NCI-H82 treated with DMSO at 0.1 percent for 48 hours (cell line): ENCODE results near the gene DLG2.
"Not testable (repeated sequence)": the region's sequence is repeated elsewhere in the genome, so short reads cannot be mapped to it uniquely, and the experiment has no call there.

Source experiments
- DNase-seq: peaks from one replicate; lab custom pipeline; 2025; ENCODE audit not compliant: unreplicated experiment; lab: John Stamatoyannopoulos, UW

Gene DLG2

DNA sequence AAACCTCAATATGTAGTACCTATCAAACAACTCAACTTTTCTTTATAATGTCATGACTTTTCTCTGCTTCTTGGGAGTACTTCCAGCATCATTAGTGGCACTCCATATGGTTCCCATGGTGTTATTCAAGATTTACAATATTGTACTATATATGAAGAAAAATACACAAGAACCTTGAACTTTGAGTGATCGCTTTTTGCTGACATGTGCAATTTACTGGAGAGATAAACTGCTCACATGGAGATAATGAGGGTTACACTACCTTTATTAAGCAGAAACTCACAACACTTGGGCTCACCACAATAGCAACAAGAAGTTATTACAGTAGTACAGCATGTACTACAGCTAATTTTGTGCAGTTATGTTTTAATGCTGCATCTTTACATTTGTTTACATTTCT lies 388.2 kb downstream of the DLG2 start:
- no peak for DNase-seq

DNA sequence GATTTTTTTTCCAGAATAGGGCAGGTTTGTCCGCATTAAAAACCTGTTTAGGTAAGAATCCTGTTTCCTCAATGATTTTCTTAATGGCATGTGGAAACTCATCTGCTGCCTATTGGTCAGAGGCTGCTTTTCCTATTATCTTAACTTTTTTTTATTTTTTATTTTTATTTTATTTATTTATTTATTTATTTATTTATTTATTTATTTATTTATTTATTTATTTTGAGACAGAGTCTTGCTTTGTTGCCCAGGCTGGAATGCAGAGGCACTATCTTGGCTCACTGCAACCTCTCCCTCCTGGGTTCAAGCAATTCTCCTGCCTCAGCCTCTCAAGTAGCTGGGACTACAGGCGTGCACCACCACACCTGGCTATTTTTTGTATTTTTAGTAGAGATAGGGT lies 389.1 kb downstream of the DLG2 start:
- DNase-seq: not testable (repeated sequence)

DNA sequence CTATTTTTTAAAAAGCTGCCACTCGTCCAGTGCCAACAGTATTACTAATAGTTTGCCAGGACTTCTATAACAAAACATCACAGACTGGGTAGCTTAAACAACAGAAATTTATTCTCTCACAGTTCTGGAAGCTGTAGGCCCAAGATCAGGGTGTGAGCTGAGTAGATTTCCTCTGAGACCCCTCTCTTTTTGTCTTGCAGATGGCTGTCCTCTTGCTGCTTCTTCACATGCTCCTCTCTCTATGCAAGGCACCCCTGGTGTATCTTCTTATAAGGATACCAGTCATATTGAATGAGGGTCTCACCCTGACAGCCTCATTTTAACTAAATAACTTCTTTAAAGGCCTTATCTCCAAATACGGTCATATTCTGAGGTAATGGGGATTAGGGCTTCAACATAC lies 390.9 kb downstream of the DLG2 start:
- DNase-seq: no peak

DNA sequence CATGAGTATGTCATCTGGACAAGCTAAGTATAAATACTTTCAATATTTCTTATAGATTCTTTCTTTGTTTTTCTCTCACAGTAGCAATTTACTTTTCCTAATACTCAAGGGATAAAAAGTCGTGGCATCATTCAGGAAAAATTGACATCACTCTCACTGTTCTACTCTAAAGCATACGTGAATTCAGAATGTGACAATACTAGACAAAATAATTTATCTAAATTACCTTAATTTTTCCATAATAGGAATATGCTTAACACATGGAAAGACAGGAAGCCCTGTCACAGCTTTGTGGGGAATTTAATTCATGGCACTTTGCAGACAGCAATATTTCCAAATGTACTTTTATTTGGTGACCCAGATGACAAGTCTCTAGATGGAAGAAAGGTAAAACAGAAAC lies 394.6 kb downstream of the DLG2 start:
- DNase-seq: no peak

DNA sequence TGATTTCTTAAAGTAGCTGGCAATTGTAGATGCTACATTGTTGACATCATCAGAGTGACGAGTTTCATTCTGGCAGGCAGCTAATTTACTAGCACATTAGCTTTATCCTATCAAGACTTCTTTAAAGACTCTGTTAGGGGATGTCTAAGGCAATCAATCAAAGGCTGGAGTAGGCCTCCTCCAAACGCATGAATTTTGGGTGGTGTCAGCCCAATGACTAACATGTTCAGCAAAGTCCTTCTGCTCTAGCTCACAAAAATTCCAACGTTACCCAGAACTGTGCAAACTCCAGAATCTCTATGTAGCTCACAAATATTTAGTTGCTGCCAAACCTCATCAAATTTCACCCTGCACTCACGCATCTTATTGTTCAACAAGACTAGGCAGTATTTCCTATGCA lies 395.6 kb downstream of the DLG2 start:
- no peak for DNase-seq

DNA sequence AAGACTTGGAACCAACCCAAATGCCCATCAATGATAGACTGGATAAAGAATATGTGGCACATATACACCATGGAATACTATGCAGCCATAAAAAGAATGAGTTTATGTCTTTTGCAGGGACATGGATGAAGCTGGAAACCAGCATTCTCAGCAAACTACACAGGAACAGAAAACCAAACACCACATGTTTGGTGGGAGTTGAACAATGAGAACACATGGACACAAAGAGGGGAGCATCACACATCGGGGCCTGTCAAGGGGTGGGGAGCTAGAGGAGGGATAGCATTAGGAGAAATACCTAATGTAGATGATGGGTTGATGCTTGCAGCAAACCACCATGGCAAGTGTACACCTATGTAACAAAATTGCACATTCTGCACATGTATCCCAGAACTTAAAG lies 397.4 kb downstream of the DLG2 start:
- not testable (repeated sequence) for DNase-seq

DNA sequence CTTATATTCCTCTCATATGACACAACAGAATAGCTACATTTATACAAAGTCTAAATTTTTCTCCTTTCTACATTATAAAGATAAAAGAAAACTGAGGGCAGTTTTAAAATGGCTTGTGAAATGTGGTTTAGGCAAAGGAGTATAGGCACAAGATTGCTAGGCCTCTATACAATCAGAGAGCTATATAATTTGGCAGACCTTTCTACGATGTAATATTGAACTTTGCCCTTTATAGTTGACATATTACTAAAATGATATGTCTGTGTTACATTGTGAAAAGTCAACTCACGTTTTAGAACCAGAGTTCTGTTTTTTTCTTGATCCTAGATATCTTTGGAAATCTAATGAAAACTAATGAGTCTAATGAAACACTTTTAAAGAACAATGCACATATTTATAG lies 430.2 kb downstream of the DLG2 start:
- no peak for DNase-seq

DNA sequence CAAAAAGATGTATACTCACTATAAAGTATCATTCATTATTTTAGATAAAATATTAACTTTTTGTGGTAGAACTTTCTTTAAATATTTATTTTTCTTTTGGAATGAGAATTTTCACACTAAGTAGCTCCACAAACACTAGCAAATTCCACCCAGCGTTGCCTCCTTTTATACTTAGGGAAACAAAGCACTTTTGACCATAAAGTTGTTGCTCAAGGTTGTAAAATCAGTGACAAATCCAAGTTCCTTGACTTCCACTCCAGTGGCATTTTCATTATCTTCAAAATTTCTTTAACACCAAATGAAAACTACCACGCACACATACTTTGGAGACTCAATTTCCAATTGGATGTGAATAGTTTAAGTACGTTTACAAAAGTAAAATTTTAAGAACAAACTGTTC lies 431.2 kb downstream of the DLG2 start:
- DNase-seq: no peak

DNA sequence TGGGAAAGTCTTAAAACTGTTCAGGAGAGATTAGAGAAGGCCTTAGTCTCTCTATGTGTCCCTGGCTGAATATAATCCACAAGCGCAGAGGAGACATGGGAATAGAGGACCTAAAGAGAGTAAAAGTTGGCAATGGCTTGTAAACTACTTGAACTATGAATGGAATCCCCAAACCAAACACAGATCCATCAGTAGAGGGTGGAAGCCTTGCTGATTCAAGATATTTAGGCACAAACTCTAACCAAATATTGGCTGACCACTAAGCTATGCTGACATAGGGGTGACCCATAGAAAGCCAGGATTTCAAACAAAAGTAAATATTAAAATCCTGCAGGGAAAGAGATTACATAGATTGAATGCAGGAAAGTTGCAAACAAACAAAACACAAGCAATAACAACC lies 439.2 kb downstream of the DLG2 start:
- no peak for DNase-seq

DNA sequence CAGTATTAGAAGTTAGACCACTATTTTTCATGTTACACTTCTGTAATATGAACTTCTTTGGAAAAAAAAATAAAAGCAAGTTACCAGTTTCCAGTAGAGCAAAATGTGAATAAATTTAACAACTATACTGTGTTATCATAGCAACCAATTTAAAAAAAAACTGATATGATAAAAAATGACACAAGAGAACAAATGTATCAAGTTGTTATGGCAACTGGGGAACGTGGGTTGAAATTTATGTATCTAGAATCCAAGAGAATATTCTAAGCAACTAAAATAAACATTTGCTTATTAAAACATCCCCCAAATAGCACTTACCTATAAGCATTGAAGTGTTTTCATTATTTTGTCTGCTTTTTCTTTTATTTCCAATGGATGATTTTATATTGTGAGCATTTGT lies 442.4 kb downstream of the DLG2 start:
- DNase-seq: no peak

DNA sequence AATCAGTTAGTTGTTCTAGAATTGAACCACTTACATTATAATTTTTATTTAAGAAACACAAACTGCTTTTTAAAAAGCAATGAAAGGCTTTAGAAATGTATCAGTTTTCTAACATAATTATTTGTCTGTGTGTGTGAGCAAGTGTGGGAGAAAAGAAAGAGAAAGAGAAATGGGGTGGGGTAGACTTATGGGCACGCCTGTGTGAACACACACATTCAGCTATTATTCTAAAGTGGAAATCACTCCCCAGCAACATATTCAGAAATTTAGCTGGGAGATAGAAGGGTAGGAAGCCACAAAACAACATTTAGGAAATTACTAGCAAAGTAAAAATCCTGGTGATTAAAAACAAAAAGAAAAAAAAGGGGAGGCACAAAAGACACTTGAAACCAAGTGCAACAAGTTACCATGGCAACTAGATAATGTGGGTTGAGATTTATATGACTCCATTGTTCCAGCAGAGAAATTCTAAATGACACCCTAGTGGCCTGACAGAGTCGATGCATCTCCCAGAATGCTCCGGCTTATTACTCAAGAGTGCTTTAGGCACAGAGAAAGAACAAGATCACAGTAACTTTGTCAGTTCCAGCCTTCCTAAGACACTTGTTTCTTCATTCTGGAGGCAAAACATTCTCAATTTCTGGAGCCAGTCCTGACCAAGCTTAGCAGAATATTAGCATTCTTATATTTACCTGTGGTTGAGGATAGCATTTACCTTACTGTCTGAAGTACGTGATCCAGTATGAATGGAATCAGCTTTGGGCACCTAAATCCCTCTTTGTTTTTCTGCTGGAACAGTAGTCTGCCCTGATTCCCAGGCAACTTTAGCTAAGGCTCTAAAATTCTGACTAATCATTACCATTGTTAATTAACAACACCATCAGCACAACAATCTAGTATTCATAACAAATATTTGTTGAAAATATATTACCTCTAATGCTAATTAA lies 444.4 kb downstream of the DLG2 start:
- no peak for DNase-seq

DNA sequence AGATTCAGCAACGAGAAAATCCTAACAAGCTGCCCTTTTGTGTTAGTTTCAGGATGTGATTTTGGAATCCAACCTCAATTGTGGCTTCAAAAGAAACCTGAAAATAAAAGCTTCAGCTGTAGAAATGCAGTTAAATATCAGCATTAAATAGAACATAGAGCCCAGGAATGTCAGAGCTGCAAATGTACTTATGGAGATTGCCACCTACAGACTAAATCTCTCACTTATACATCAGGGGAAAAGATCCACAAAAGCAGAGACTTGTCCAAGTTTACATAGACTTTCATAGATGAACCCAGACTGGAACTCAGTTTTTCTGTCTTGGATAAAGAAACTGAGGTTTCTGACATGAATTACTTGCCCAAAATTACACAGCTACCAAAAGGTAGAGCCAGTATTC lies 446.6 kb downstream of the DLG2 start:
- DNase-seq: no peak

DNA sequence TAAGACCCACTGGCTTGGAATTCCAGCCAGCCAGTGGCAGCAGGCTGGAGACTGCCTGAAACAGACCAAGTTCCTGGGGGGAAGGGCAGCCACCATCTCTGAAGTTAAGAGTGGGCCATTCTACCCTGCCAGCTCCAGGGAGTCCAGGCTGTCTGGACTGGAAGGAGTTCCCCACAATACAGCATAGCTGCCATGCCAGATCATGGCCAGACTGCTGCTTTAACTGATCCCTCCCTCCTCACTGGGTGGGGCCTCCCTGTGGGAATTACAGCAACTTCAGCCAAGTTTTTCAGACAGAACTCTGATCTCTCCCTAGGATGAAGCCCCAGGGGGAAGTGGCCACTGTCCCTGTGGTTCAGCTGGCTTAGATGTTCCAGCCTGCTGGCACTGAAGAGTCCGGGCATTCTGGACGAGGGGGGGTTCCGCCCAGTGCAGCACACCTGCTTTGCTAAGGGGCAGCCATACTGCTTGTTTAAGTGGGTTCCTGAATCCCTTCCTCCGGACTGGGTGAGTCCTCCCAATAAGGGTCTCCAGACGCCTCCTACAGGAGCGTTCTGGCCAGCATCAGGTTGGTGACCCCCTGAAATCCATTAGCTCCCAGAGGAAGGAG lies 455.4 kb downstream of the DLG2 start:
- DNase-seq: no peak

DNA sequence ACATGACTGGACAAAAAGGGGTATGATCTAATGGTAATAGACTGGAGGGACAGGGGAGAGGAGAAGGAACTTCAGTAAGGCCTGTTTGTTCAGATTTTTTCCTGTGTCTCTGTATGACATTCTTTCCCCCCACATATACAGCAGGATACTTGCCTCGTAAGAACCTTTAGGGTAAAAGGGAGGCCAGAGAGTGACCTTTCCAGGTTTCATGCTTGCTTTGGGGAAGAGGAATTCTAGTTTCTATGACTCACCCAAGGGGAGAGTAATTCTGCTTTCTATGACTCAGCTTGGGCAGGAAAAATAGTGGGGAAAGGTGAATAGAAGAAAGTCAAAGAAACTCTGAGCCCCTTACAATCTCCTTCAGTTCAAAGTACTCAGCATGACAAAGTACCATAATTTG lies 457.0 kb downstream of the DLG2 start:
- DNase-seq: no peak

DNA sequence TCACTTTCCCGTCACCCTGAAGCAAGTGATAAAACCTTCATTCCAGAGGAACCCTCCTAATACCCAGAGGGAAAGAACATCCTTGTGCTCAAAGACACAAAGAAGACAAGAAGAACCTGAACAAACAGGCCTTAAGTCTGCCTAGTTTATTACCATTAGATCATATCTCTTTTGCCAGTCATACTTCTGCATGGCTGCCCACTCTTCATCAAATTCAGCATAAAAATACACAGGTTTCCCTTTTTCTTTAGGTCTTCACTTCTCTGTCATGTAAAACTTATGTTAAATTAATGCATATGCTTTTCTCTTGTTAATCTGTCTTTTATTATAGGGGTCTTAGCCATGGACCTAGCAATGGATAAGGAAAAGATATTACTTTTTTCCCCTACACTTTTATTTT lies 459.7 kb downstream of the DLG2 start:
- DNase-seq: no peak

DNA sequence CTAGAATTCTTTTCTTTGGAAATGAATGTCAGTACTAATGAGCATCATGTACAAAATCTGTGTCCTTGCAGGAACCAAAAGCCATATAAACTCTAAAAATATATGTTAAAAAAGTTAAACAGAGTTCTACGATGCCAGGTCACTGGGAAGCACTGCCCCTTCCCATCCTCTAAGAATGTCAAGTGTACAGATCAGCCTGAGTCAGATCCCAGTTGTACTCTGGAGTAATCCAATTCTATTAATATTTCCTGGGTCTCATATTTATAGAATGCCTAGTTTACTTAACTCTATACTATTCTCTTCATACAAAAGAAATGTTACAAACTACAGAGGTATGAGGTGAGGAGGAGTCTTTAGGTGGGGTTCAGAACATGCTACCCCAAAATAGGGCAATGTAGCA lies 460.1 kb downstream of the DLG2 start:
- no peak for DNase-seq

DNA sequence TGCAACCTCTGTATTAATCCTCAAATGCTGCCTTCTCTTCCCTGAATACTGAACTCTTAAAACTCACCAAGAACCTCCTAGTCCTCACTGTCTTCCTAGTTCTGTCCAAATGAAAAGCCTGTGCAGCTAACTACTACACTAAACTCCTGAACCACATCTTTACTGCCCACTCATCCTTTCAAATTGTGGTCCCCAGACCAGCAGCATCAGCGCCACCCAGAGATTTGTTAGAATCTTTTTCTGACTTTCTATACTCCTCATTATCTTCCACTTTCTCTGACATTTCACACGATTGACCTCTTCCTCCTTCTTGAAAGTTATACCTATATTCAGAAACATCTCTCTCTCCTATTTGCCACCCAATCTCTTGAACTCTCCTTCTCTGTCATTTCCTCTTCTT lies 461.3 kb downstream of the DLG2 start:
- DNase-seq: no peak

DNA sequence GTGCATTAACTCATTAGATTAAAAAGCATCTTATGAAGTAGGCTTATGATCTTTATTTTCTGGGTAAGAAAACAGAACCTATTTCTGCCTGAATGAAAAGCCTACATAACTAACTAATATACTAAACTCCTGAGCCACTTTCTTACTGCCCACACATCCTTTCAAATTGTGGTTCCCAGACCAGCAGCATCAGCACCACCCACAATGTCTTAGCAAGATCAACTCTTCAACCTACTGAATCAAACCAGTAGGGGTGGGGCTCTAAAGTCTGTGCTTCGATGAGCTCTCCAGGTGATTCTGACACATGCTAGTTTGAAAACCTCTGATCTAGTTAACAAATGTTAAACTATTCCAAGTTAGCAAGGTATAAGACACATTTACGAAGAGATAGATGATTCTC lies 462.4 kb downstream of the DLG2 start:
- DNase-seq: no peak

DNA sequence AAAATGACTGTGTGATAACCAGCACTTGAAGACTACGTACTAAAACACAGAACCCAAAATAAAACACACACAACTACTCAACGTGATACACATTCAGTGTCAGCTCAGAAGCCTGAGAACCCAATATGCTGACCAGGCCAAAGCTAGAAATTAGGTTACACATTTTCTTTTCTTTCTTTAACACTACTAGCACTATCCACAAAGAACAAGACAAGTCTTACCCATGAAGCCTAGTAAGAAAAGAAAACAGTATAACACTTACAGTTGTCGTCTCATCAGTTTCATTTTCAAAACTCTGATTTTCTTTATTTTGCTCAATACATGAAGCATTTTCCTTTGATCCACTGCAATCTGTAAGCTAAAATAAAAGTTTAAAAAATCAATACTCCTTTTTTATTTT lies 472.9 kb downstream of the DLG2 start:
- no peak for DNase-seq

DNA sequence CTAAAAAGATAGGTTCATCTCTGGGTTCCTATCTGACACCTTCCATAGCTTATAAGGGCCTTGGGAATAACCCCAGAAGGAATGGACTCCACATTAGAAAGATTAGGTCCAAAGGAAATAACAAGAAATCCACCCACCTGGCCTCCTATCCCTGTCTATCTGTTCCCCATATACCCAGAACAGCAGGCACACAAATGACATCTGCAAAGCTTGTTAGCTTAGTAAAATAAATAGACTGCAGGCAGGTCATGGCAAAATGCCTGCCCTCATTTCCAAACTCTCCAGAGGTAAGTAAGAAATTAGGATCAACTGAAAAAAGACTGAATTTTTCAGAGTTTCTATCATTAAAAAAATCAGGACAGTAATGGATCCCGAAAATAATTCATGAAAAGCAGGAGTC lies 489.5 kb downstream of the DLG2 start:
- no peak for DNase-seq

DNA sequence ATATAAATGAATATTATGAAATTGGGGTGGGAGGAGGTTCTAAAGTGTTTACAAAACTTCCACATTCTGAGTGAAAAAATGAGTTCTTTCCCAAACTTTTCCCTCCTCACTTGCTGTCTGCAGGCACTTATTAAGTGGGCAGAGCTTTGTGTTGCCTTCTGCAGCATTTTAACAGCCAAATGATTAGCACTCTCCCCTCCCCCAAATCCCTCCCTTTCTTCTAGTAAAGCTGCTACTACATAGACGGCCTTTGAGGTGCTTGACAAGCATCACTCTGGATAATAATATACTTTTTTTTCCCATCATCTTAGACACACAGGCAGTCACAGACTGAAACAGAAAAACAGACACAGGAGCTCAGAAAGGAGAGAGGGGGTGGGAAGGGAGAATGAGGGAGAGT lies 493.5 kb downstream of the DLG2 start:
- peak; percentile 18 for DNase-seq

DNA sequence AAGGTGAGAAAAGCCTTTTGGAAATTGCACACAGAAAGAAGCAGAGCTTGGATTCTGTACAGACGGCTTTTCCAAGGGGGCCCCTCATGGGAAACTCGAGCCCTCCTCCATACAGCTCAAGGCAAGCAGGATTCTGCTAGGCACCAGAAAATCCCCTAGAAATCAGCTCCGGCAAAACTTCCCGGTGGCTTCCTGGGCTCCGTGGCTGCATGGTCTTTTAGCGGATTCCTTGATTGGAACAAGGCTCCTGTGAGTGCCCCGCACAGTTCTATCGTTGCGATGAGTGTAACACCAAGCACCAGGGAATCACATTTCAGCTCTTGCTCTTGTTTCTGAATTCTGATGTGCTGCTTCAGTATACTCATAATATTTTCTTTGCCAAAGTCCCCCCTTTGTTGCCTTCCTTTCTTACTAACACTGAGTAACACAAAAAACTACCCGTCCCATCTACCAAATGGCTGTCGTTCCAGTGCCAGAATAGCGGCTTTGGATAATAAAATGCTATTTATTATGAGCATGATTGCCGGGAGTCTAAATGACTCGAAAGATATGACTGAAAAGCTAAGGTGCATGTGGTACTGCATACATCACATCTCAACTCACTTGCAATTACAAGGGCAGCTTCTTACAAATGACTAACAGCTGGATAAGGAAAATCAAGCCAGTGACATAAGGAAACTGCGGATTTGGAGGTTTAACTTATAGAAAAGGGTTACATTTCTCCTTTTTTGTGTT lies 494.1 kb downstream of the DLG2 start:
- no peak for DNase-seq
